ENCODE measurements around the gene CHST11.

GRCh38 chr12:104624529-104624928 lies 167.8 kb downstream of the CHST11 start:
- TF ChIP-seq CTCF (IDR thresholded peaks at IDR 0.05) (no peak), POLR2A (IDR thresholded peaks at IDR 0.05) (no peak)
